ENCODE measurements around the gene BABAM2. TPM values are rescaled to one million over a fixed set of nuclear protein-coding genes. Genes with fewer than 3 reads are reported as not detected.

Gene BABAM2
- total RNA-seq, 1 donor = 28.5 TPM

- no peak overlapping the region for H3K4me3 ChIP-seq (ENCODE audit: low read depth, low read length)
These were observed 385.6 kb downstream of the BABAM2 start for GRCh38 chr2:28276076-28276618.

GRCh38 chr2:28276807-28277206, 386.3 kb downstream of the BABAM2 start:
- no peak for TF ChIP-seq CTCF (IDR thresholded peaks at IDR 0.05; ENCODE audit: insufficient read depth, low read depth, low read length)
- no peak overlapping the region for H3K4me3 ChIP-seq (ENCODE audit: low read depth, low read length)
- no peak for DNase-seq (ENCODE audit: low read depth)

More at GRCh38 chr2:28276076-28276618, 385.6 kb downstream of the BABAM2 start:
- peak; percentile 97 for DNase-seq (ENCODE audit: low read depth)
- TF ChIP-seq CTCF (IDR thresholded peaks at IDR 0.05; ENCODE audit: insufficient read depth, low read depth, low read length) = no peak

GRCh38 chr2:28277466-28277865, 386.9 kb downstream of the BABAM2 start:
- no peak overlapping the region for H3K4me3 ChIP-seq (ENCODE audit: low read depth, low read length)
- TF ChIP-seq CTCF (IDR thresholded peaks at IDR 0.05; ENCODE audit: insufficient read depth, low read depth, low read length) = no peak
- no peak for DNase-seq (ENCODE audit: low read depth)

- DNase-seq (ENCODE audit: low read depth) = no peak
- H3K4me3 ChIP-seq (ENCODE audit: low read depth, low read length) = no peak overlapping the region
- TF ChIP-seq CTCF (IDR thresholded peaks at IDR 0.05; ENCODE audit: insufficient read depth, low read depth, low read length) = no peak
These were observed 388.8 kb downstream of the BABAM2 start for GRCh38 chr2:28279371-28279770.

GRCh38 chr2:28280619-28281018, 390.1 kb downstream of the BABAM2 start:
- TF ChIP-seq CTCF (IDR thresholded peaks at IDR 0.05; ENCODE audit: insufficient read depth, low read depth, low read length) = no peak
- no peak overlapping the region for H3K4me3 ChIP-seq (ENCODE audit: low read depth, low read length)
- DNase-seq (ENCODE audit: low read depth) = no peak

- H3K4me3 ChIP-seq (ENCODE audit: low read depth, low read length) = no peak overlapping the region
- no peak for DNase-seq (ENCODE audit: low read depth)
- no peak for TF ChIP-seq CTCF (IDR thresholded peaks at IDR 0.05; ENCODE audit: insufficient read depth, low read depth, low read length)
These were observed 391.2 kb downstream of the BABAM2 start for GRCh38 chr2:28281739-28282138.

GRCh38 chr2:28282248-28282647, 391.7 kb downstream of the BABAM2 start:
- peak; percentile 62 for DNase-seq (ENCODE audit: low read depth)
- TF ChIP-seq CTCF (IDR thresholded peaks at IDR 0.05; ENCODE audit: insufficient read depth, low read depth, low read length) = no peak
- H3K4me3 ChIP-seq (ENCODE audit: low read depth, low read length) = no peak overlapping the region
